HG03196 (cell line): Measurements from ENCODE around the gene CST4.
A peak's percentile ranks its signal among the peaks of the same experiment; 100 is the strongest.
"Not testable (repeated sequence)": the region's sequence is repeated elsewhere in the genome, so short reads cannot be mapped to it uniquely, and the experiment has no call there.

Source experiments
- ATAC-seq: cut with Tn5 transposase; IDR thresholded peaks from one replicate; pipeline ENCODE4 v1.9.1; 2021; ENCODE audit not compliant: unreplicated experiment

CST4 gene

GRCh38 chr20:23644164-23644563, 44.7 kb downstream of the CST4 start:
- ATAC-seq = no peak

- ATAC-seq = no peak
These were observed 45.2 kb downstream of the CST4 start for GRCh38 chr20:23643659-23644058.

- no peak for ATAC-seq
These were observed 46.7 kb downstream of the CST4 start for GRCh38 chr20:23641936-23642751.

GRCh38 chr20:23640671-23641667, 47.9 kb downstream of the CST4 start:
- ATAC-seq = no peak

GRCh38 chr20:23640018-23640601, 48.7 kb downstream of the CST4 start:
- no peak for ATAC-seq

- no peak for ATAC-seq
These were observed 49.3 kb downstream of the CST4 start for GRCh38 chr20:23639490-23639958.

GRCh38 chr20:23638309-23638708, 50.5 kb downstream of the CST4 start:
- no peak for ATAC-seq

GRCh38 chr20:23637282-23638221, 51.3 kb downstream of the CST4 start, which contains the start of gene CST3:
Gene CST3, minus strand, starts transcription at chr20:23637955. Its CDS starts 93 bp downstream, at chr20:23637862.
- peak; percentile 53 for ATAC-seq

- ATAC-seq = no peak
These were observed 51.9 kb downstream of the CST4 start for GRCh38 chr20:23636908-23637281.

GRCh38 chr20:23636182-23636907, 52.5 kb downstream of the CST4 start:
- no peak for ATAC-seq

GRCh38 chr20:23635768-23636090, 53.1 kb downstream of the CST4 start:
- not testable (repeated sequence) for ATAC-seq
